OCI-LY3 (cell line): ENCODE measurements around the gene C16orf90.

Experiments
- EZH2phosphoT487 ChIP-seq: fragments of 200-600 bp; shearing (Covaris generic); IDR thresholded peaks from 2 replicates; pipeline ENCODE4 v1.6.1; 2018; ENCODE audit warnings: antibody characterized with exemption, mixed run types, low read depth
- TF ChIP-seq, protein P1 (sequence below): fragments of 200-600, 300-600 bp; sonication (generic); IDR thresholded peaks from 2 replicates; pipeline ENCODE4 v1.5.1; 2014; ENCODE audit warnings: antibody characterized with exemption, low read length, low read depth

DNA sequence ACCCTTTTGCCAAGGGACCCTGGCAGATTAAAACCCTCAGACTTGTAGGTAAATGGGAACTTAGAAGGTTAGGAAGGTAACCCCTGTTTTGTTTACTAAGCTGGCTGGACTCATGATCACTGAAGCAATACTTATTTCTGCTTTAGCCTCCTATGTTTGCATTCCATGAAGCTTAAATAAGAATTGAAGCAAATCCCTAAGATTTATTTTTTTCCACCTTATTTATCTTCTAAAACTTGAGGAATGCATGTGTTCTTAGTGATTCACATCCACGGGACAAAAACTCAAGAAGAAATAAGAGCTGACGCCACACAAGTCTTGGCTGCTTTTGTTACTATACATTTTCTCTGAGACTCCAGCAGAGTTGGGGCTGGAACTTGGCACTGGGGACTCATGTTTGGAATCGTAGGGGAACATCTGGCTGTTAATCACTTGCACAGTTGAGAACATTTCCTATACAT is 41.0 kb upstream of the C16orf90 start:
- TF ChIP-seq, protein P1, sequence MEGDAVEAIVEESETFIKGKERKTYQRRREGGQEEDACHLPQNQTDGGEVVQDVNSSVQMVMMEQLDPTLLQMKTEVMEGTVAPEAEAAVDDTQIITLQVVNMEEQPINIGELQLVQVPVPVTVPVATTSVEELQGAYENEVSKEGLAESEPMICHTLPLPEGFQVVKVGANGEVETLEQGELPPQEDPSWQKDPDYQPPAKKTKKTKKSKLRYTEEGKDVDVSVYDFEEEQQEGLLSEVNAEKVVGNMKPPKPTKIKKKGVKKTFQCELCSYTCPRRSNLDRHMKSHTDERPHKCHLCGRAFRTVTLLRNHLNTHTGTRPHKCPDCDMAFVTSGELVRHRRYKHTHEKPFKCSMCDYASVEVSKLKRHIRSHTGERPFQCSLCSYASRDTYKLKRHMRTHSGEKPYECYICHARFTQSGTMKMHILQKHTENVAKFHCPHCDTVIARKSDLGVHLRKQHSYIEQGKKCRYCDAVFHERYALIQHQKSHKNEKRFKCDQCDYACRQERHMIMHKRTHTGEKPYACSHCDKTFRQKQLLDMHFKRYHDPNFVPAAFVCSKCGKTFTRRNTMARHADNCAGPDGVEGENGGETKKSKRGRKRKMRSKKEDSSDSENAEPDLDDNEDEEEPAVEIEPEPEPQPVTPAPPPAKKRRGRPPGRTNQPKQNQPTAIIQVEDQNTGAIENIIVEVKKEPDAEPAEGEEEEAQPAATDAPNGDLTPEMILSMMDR, result no peak
- no peak for TF ChIP-seq EZH2phosphoT487
